GM19452 (cell line): ENCODE results near the gene RSBN1L.
A peak's percentile ranks its signal among the peaks of the same experiment; 100 is the strongest.
"Not testable (repeated sequence)": the region's sequence is repeated elsewhere in the genome, so short reads cannot be mapped to it uniquely, and the experiment has no call there.

Experiments
- ATAC-seq: cut with Tn5 transposase; IDR thresholded peaks from one replicate; pipeline ENCODE4 v1.9.1; 2021; ENCODE audit not compliant: unreplicated experiment

Gene RSBN1L

GRCh38 chr7:77696057-77696642, at the start of gene RSBN1L:
TSS of gene RSBN1L (plus strand) at chr7:77696459. CDS start at chr7:77696470, 11 bp downstream.
- peak; percentile 92 for ATAC-seq

DNA sequence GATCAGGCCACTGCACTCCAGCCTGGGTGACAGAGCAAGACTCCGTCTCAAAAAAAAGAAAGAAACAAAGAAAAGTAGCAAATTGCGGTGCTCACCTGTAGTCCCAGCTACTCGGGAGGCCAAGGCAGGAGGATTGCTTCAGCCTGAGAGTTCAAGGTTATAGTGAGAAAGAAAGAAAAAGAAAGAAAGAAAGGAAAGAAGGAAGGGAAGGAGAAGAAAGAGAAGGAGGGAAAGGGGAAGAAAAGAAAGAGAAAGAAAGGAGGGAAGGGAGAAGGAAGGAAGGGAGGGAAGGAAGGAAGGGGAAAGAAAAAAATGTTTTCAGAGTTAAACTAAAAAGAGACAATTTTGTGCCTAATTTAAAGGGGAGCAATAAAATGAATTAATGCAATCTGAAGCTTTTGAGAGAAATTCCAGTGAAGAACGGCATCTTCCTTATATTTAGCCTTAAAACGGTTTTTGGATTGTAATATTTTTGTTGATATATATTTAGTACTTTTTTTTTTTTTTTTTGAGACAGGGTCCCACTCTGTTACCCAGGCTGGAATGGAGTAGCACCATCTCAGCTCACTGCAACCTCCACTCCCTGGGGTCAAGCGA, 47.4 kb upstream of the RSBN1L start:
- ATAC-seq = no peak

DNA sequence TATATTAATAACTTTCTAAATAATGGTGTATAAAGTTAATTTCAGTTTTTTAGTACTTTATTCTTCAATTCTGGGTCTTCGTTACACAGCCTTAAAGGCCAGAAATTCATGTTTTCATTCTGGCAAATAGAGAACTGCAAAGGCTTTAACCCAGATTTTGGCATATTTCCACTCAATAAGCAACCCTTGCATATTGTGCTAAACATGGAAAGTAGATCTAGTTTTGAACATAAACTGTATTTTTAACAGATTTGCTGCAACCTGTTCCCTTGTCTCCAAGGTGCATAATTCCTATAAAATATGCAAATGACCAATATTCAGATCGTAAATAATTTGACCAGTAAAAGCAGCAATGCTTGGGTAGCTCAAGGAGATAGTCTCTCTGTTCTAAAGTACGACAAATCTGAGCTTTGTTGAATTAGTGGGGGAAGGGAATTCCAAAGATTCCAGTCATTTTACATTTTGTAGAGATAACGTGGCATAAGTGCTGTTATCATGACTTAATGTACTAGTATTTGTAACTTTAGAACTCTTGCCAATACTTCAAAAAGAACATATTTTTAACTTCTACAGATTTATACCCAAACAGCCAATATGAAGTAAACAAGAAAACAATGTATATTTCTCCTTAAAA, 46.4 kb upstream of the RSBN1L start:
- ATAC-seq = no peak

DNA sequence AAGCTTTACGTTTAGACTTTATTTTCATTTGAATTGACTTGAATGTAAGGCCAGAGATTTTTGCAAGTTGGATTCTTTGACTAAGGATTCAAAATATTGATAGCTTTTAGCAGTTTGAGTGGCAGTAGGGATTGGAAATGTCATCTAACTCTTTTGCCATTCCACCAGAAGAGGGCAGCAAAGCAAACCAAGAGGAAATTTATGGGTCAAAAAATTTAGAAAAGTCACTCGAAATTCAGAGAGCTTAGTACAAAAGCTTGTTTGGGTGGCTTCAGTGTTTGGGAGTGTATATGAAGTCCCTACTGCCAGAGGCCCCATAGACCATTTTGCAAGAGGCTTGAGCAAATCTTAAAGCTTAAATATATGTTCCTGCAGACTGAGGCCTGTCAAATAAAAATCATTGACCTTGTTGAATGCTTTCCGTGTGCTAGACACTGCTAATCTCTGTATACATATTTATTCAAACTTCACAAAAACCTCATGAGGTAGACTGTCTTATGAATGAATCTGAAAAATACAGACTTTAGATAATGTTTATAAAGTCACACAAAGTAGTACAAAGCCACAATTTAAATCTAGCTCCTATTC, 44.6 kb upstream of the RSBN1L start:
- no peak for ATAC-seq

GRCh38 chr7:77652826-77653225, 43.4 kb upstream of the RSBN1L start:
- ATAC-seq = not testable (repeated sequence)

DNA sequence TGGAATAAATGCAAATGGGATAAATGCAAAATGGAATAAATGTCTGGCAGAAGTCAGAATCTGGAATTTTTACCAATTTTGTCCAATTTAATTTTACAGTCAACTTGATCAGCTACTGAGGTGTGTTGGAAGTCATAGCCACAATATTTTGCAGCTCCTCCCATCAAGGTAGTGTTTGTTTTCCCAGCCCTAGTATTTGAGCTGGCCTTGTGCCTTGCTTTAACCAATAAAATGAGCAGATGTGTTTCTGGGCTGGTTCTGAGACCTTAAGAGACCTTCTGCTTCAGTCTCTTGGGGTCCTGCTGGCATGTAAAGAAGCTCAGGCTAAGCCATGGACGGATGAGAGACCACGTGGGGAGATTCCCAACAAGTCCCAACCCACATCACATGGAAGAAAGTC, 42.7 kb upstream of the RSBN1L start:
- no peak for ATAC-seq

DNA sequence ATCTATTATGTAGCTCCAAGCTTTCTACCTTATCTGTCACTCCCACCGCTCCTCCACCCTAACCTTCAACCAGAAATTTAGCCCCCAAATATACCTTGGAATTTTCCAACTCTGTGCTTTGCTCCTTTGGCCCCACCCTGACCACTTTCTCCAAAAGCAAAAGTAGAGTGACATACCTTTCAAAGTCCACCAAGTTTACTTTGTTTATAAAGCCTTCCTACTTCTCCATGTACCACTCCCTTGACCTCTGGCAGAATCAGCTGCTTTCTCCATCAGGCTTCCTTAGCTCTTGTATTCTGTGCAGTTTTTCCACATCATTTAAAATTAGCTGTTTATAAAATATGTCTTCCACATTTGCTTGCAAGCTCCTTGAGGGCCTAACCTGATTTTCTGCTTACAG, 40.9 kb upstream of the RSBN1L start:
- ATAC-seq = no peak

GRCh38 chr7:77655836-77656455, 40.3 kb upstream of the RSBN1L start:
- no peak for ATAC-seq

GRCh38 chr7:77657427-77658224, 38.6 kb upstream of the RSBN1L start:
- no peak for ATAC-seq

- ATAC-seq = no peak
Observed at GRCh38 chr7:77658928-77659327, 37.3 kb upstream of the RSBN1L start.

DNA sequence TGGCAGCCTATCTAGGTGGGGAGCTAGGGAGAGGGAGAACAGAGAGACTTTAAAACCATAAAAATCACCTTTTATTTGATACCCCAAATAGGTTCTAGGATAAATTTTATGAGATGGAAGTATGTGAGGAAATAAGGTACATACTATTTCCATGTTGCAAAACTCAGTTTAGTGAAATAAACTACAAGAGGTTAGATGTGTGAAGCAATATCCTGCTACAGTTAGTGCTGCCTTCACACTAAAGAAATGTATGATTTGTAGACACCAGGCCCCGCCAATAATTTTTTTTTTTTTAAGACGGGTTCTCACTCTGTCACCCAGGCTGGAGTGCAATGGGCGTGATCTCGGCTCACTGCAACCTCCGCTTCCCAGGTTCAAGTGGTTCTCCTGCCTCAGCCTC, 34.4 kb upstream of the RSBN1L start:
- ATAC-seq = no peak

DNA sequence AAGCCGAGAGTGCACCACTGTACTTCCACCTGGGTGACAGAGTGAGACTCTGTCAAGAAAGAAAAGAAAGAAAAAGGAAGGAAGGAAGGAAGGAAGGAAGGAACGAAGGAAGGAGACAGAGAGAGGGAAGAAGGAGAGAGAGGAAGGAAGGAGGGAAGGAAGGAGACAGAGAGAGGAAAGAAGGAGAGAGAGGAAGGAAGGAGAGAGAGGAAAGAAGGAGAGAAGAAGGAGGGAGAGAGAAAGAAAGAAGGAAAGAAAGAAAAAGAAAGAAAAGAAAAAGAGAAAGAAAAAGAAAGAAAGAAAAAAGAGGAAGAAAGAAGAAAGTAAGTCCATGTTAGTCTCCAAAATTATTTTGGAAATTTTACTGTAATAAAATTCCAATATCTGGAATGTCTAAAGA, 33.4 kb upstream of the RSBN1L start:
- ATAC-seq = no peak

- ATAC-seq = no peak
Observed at GRCh38 chr7:77664715-77665114, 31.5 kb upstream of the RSBN1L start.

- ATAC-seq = no peak
Observed at GRCh38 chr7:77665161-77665560, 31.1 kb upstream of the RSBN1L start.

GRCh38 chr7:77667459-77668086, 28.7 kb upstream of the RSBN1L start:
- ATAC-seq = no peak

- peak; percentile 69 for ATAC-seq
Observed at GRCh38 chr7:77674878-77675277, 21.4 kb upstream of the RSBN1L start.

DNA sequence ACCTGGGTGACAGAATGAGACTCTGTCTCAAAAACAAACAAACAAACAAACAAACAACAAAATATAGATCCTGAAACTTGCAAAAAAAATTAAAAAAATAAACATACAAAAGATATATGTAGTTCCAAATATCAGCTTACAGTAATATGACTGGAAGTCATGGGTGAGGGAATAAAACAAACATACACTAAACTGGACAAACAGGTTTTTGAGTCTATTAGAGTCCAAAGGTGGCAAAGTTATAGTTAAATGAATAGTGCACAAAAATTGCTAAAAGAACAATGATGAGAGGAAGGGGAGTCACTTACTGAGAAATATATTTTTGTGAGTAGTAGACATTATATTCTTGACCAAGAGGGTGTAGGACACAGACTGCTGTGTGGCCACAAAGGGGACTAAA, 16.7 kb upstream of the RSBN1L start:
- ATAC-seq = no peak

DNA sequence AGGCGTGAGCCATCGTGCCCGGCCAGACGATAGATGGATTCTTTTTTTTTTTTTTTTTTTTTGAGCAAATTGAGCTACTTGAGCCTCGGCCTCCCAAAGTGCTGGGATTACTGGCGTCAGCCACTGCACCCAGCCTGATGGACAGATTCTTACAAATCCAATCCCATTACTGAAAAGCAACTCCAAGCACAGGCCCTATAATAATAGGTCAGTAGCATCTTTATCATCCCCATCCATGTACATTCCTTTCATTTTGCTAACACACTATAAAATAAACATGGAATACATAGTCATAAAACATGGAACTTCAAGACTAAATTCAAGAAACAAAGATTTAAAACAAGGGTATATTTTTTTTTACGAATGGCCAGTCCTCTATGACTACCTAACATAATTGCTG, 16.0 kb upstream of the RSBN1L start:
- ATAC-seq = no peak

DNA sequence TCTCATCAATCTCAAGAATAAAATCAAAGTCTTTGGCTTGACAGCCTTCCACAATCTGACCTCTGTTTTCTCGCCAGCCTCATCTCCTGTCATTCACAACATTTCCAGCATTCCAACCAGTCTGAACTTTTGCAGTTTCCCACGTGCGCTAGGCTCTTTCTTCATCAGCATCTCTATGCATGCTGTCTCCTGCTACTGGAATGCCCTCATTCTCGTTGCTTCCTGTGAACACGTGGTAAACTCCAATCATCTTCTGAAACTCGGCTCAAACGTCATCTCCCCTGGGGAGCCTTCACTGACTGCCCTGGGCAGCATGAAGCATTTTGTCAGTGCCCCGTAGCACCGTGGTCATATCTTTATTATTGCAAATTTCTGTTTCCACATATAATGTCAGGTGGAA, 12.2 kb upstream of the RSBN1L start:
- no peak for ATAC-seq

- ATAC-seq = no peak
Observed at GRCh38 chr7:77685233-77685632, 11.0 kb upstream of the RSBN1L start.
